NCI-H2081 treated with DMSO at 0.1 percent for 48 hours (cell line): ENCODE measurements around the gene ABHD17B.

ENCODE experiments used
- DNase-seq: peaks from one replicate; lab custom pipeline; 2025; lab: John Stamatoyannopoulos, UW

Gene ABHD17B

DNA sequence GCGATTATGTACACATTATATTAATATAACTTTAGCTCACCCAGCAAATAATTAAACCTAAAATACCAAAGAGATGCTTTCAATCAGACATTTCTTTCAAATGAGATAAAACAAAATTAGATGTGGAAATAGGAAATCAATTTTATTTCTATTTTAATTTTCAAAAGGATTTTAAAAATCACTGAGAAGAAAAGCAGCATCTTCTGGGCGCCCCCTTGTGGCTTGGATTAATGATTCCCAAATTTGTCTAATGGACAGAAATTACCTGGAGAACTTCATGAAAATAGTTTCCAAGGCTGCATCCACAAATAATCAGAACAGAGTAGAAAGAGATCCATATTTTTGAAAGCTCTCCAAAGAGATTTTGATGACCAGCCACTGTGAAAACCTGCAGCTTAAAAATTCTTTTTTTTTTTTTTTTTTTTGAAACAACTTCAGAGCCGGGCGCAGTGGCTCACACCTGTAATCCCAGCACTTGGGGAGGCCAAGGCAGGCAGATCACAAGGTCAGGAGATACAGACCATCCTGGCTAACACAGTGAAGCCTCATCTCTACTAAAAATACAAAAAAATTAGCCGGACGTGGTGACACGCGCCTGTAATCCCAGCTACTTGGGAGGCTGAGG is 91.8 kb downstream of the ABHD17B start:
- no peak for DNase-seq

DNA sequence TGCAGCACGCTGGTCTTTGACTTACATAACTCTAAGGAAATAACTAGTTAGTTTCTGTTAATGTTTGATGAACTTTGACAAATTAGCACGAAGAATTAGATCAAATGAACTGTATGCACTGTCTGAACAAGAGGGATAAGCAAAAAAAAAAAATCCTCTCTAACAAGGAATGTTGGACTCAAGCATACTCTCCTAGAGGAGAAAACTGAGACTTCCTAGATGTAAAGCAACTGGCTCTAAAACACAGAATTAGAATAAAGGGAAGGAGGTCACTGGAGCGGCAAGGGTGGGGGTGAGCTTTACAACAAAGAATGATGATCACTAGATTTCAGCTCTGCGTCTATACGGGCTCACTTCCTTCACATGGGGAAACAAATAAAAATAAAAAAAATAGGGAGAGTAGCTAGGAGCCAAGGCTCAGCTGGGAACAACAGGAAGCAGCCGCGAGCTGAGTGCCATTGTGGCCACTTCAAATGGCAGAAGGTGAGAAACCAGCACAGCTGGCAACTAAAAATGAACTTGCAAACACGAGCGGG is 94.0 kb downstream of the ABHD17B start:
- DNase-seq, result no peak
